ENCODE results near the gene STK16. TPM values are rescaled to one million over a fixed set of nuclear protein-coding genes. Genes with fewer than 3 reads are reported as not detected.
"Not testable (repeated sequence)": the region's sequence is repeated elsewhere in the genome, so short reads cannot be mapped to it uniquely, and the experiment has no call there.

Gene STK16
- total RNA-seq, 8 experiments from 2014 or later: 14.6 to 36.9 (median 23.7) TPM

DNA sequence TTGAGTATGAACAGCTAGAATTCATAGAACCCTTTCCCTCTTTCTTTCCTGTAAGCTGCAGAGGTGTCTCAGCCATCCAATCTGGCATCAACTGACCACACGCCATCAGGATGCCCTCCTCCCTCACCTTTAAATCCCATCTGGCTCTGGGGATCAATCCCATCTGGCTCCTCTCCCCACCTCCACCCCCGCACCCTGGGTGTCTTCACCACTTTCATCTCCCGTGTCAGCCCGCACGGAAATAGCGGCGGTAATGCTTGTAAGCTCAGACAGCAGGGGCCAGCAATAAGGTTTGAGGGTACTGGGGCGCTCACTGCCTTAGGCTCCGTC lies 7.3 kb downstream of the STK16 start:
- H3K4me3 ChIP-seq: peak overlapping the region in 4 of 5 donors; percentile 10 to 51 (median 34)
- WGBS, 10 experiments: 3 to 80% (median 13%) methylated on average over 1 to 7 of the region's 9 CpGs; no CpG with 5 or more reads in 7 of the 10 experiments
- no peak overlapping the region for H3K27ac ChIP-seq

DNA sequence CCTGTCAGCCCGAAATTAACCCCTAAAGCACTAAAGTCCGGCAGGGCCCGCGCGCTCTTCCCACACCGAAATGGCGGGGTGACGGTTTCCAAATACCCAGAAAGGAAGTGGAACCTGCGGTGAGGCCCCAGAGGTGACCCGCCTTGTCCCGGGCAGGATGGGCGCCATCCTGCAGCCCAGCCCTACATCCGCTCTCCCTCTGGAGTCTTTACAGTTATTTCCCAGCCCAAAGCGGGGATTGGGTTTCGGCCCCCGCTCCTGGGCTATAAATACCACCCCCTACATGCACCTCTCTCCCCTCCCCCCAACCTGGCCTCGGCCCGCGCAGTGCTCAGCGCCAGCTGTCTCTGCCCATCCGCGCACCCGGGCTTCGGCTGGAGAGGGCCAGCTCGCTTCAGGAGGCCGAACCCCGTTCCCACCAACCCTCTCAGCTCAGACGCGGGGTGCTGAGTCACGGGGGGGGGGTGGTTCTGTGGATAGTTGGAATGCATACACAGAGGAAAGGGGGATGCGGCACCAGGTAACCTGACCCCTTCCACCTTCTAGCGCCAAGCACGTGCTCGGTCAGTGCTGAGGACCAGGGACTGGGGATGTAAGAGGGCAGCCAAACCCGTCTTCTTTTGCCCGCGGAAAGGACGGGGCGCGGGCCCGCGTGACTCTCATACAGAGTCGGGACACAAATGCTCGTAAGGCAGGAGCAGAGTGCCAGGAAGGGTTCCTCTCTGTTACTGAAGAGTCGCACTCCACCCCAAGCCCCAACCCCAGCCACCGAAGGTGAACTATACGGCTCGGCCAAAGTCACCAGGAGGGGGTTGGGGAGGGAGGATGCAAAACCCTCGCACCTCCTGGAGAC lies 7.8 kb downstream of the STK16 start, which contains the start of gene TUBA4B:
Gene TUBA4B, plus strand, starts transcription at position 344 of the 853 bp plus-strand sequence. Its CDS starts 165 bp downstream, at position 509.
- 0 to 7% (median 3%) methylated on average over 1 to 7 of the region's 49 CpGs; no CpG with 5 or more reads in 6 of the 10 experiments for WGBS, 10 experiments
- in situ Hi-C loops (cut with MboI; ENCODE audit: low pct_unique_long_range_greater_than_20kb in 2 of 9, low sequenced_read_pairs in 9 of 9, unreplicated experiment in 9 of 9): no loop called here
- ATAC-seq (replicated peaks in 6 of 8): peak in 7 of 8 experiments; percentile 1 to 30 (median 13)
- Histone ChIP-seq H3K4me1 (replicated peaks in 1 of 2) (peaks cover 21 to 28% of the 10 kb centered on the region in 2 donors), H3K27ac (no peak within 1 kb of the TSS), H3K4me3 (peak within 1 kb of the TSS; percentile 23 to 51 (median 30))

More for the DNA sequence above, 7.3 kb downstream of the STK16 start:
- in situ Hi-C loops (cut with MboI; ENCODE audit: low pct_unique_long_range_greater_than_20kb in 2 of 9, low sequenced_read_pairs in 9 of 9, unreplicated experiment in 9 of 9): no loop called here
- peaks cover 21 to 28% of the 10 kb centered on the region in 2 donors for H3K4me1 ChIP-seq (replicated peaks in 1 of 2)
- ATAC-seq (replicated peaks in 6 of 8): no peak

DNA sequence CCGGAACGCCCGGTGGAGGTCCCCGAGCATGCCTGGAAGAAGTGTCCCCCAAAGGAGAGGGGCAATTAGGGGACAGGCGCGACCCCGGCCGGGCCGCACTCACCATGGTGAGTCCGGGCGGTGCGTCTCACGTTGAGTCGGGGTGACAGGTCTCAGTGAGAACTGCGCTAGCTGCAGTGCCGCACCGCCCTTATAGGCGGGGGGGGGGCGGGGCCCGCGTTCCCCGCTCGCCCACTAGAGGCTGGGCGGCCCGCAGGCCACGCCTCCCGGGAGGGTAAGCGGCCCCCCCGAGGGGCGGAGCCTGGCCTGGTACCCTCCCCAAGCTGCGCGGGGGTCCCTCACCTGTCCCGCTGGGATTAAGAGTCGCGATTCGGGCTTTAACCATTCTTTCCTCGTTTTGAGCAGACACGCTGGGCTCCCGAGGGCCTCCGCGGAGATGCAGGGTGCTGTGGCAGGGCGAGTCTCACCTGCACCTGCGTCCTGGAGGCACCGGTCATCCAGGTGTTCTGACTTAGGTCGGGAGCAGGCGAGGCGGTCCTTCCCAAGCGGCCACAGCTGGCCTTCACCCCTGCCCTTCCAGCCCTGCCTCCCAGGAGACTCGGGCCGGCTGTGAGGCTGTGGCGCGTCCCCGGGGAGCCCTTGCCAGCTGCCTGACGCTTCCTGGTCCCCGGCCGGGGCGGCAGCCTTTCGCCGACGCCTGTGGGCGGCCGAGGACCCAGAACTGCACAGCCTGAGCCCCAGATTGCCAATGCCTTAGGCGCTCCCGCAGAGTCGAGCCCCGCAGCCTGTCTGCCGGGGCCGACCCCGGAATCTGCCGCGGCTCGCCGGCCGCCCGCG lies 8.7 kb downstream of the STK16 start, which contains the start of gene TUBA4A:
Gene TUBA4A, minus strand, starts transcription at position 166 of the 837 bp plus-strand sequence. Its CDS starts 60 bp downstream, at position 106.
- peak; percentile 37 to 84 (median 64) for ATAC-seq (replicated peaks in 6 of 8)
- H3K27ac ChIP-seq: no peak within 1 kb of the TSS
- WGBS, 10 experiments: 0% methylated on average over 3 to 6 of the region's 76 CpGs; no CpG with 5 or more reads in 7 of the 10 experiments
- H3K4me1 ChIP-seq (replicated peaks in 1 of 2): peaks cover 17 to 25% of the 10 kb centered on the region in 2 donors
- in situ Hi-C loops (cut with MboI; ENCODE audit: low pct_unique_long_range_greater_than_20kb in 2 of 9, low sequenced_read_pairs in 9 of 9, unreplicated experiment in 9 of 9): no loop called here
- H3K4me3 ChIP-seq: peak within 1 kb of the TSS; percentile 23 to 51 (median 30)

DNA sequence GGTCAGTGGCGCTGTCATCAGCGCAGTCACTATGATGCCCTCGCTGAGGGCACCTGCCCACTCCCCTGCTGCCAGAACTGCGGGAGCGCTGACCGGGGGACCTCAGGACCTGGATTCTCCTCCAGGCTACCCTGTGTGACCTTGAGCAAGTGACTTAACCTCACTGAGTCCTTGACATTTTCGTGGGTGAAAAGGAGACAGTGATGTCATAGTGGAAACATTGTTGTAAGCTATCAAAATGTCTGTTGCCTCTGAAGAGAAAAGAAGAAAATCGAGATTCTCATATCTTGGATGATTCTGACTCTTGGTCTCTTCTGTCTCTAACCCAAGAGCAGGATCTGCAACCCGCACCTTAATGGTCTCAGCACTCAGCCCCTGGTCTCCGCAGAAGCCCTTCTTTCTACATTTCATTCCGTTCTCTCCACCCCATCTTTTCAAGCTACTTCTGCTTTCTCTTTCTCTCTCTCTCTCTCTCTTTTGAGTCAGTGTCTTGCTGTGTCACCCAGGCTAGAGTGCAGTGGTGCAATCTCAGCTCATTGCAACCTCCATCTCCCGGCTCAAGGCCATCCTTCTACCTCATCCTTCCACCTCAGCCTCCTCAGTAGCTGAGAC lies 9.4 kb downstream of the STK16 start:
- Histone ChIP-seq H3K4me3 (peak overlapping the region; percentile 23 to 51 (median 30)), H3K4me1 (replicated peaks in 1 of 2) (peaks cover 13 to 18% of the 10 kb centered on the region in 2 donors), H3K27ac (no peak overlapping the region)
- WGBS, 10 experiments: 23 to 71% (median 42%) methylated on average over 1 to 9 of the region's 12 CpGs
- in situ Hi-C loops (cut with MboI; ENCODE audit: low pct_unique_long_range_greater_than_20kb in 2 of 9, low sequenced_read_pairs in 9 of 9, unreplicated experiment in 9 of 9): no loop called here
- no peak for ATAC-seq (replicated peaks in 6 of 8)

DNA sequence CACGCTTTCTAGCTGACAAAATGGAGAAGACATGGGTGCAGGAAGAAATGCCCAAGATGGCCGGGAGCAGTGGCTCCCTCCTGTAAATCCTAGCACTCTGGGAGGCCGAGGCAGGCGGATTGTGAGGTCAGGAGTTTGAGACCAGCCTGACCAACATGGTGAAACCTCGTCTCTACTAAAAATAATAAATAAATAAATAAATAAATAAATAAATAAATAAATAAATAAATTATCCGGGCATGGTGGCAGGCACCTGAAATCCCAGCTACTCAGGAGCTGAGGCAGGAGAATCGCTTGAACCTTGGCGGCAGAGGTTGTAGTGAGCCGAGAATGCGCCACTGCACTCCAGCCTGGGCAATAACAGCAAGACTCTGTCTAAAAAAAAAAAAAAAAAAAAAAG lies 13.7 kb downstream of the STK16 start:
- H3K4me3 ChIP-seq; in situ Hi-C loops (cut with MboI; ENCODE audit: low pct_unique_long_range_greater_than_20kb in 2 of 9, low sequenced_read_pairs in 9 of 9, unreplicated experiment in 9 of 9); H3K4me1 ChIP-seq (replicated peaks in 1 of 2); ATAC-seq (replicated peaks in 6 of 8); H3K27ac ChIP-seq: not testable (repeated sequence)
- WGBS, 10 experiments: 50 to 100% (median 68%) methylated on average over 1 to 9 of the region's 10 CpGs; no CpG with 5 or more reads in 1 of the 10 experiments

DNA sequence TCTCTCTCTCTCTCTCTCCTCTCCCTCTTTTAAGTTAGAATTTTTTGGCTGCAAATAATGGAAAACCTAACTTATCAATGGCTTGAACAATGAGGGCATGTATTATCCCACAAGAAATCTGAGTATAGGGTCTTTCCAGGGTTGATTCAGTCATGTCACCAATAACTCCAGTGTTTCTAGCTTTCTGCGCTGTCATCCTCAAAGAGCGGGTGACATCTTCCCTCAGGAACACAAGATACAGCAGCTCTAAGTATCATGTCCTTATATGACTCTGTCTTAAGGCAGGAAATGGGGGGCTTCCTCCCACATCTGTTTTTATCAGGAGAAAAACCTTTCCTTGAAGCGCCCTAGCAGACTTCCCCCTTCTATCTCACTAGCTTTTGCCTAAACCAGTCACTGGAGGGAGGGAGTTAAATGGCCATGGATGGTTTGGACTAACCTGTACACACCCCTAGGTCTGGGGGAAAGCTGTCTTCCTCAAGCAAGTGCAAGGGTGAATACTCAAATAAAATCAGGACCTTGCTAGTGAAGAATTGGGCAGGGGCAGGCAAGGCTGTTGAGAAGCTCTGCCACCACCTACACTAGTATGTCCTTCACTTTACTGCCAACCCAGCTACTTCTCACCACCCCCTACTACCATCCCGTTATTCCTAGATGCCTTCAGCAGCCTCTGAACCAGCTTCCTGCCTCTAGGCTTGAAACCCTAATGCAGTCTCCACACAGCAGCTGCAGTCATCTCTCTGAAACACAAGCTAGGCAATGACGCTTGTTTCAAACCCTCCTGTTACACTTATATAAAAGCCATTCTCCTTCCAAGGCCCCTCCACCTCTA lies 16.0 kb downstream of the STK16 start:
- in situ Hi-C loops (cut with MboI; ENCODE audit: low pct_unique_long_range_greater_than_20kb in 2 of 9, low sequenced_read_pairs in 9 of 9, unreplicated experiment in 9 of 9): no loop called here
- no peak overlapping the region for H3K27ac ChIP-seq
- ATAC-seq (replicated peaks in 6 of 8): peak in 1 of 8 experiments; percentile 31
- no peak overlapping the region for H3K4me3 ChIP-seq
- no peaks in the 10 kb centered on the region for H3K4me1 ChIP-seq (replicated peaks in 1 of 2)
- WGBS, 10 experiments: 50 to 100% (median 74%) methylated on average over 1 to 5 of the region's 5 CpGs; no CpG with 5 or more reads in 1 of the 10 experiments

DNA sequence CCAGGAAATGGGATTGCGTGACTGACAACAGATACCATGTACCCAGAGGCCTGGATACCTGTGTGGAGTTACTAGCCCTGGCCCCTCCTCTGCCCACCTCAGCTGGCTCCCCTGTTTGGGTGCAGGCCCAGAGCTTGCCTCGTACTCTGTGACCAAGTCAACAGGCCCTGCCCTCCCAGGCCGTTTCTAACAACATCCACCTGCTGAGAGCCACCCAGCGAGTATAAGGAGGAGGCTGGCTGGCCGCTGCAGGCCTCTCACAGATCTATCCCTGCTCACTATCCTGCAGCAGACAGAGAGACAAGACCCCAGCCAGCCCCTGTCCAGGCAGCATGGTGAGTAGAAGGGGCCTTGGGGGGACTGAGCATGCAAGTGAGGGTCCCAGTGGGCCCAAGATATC lies 21.0 kb downstream of the STK16 start:
- ATAC-seq (replicated peaks in 6 of 8): no peak
- Histone ChIP-seq H3K4me3 (no peak overlapping the region), H3K4me1 (replicated peaks in 1 of 2) (no peaks in the 10 kb centered on the region), H3K27ac (no peak overlapping the region)
- in situ Hi-C loops (cut with MboI; ENCODE audit: low pct_unique_long_range_greater_than_20kb in 2 of 9, low sequenced_read_pairs in 9 of 9, unreplicated experiment in 9 of 9): no loop called here
- 8 to 83% (median 60%) methylated on average over 1 to 2 of the region's 5 CpGs; no CpG with 5 or more reads in 5 of the 10 experiments for WGBS, 10 experiments

DNA sequence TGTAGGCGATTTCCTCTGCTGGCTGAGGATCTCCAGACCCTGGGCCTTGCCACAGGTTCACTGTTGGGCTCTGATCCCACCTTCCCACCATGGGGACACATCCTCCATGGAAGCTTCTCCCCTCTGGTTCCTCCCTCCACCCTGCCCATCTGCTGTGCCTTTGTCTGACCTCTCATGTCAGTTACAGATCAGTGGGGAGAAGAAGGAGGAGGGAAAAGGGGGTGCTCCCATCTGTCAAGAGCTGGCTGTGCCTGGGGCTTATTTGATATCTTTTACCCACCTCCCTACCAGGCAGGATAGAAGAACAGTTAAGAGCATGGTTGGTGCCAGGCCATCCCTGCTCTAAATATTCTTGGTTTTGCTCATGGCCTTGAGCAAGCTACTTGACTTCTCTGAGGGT lies 21.6 kb downstream of the STK16 start:
- in situ Hi-C loops (cut with MboI; ENCODE audit: low pct_unique_long_range_greater_than_20kb in 2 of 9, low sequenced_read_pairs in 9 of 9, unreplicated experiment in 9 of 9): no loop called here
- H3K27ac ChIP-seq: no peak overlapping the region
- 17 to 43% methylated on average over 1 of the region's 1 CpG; no CpG with 5 or more reads in 8 of the 10 experiments for WGBS, 10 experiments

DNA sequence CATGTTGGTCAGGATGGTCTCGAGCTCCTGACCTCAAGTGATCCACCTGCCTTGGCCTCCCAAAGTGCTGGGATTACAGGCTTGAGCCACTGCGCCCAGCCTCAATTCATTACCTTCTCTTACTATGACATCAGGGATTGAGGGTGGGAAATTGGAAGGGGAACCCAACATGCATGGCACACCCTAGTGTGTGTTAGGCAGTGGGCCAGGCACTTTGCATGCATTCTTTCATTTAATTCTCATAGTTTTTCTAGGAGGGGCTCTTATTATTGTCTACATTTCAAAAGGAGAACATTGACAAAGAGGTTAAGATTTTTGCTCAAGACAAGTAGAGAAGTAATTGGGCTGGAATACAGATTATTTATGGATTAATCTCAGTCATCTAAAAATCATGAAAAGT lies 23.0 kb downstream of the STK16 start:
- Histone ChIP-seq H3K4me3 (no peak overlapping the region), H3K4me1 (replicated peaks in 1 of 2) (no peaks in the 10 kb centered on the region), H3K27ac (no peak overlapping the region)
- ATAC-seq (replicated peaks in 6 of 8): peak in 2 of 8 experiments; percentile 89 to 90
- in situ Hi-C loops (cut with MboI; ENCODE audit: low pct_unique_long_range_greater_than_20kb in 2 of 9, low sequenced_read_pairs in 9 of 9, unreplicated experiment in 9 of 9): no loop called here
- WGBS, 10 experiments: 17 to 80% (median 46%) methylated on average over 1 to 2 of the region's 2 CpGs; no CpG with 5 or more reads in 6 of the 10 experiments

More for the DNA sequence above, 21.6 kb downstream of the STK16 start:
- ATAC-seq (replicated peaks in 6 of 8): no peak
- no peak overlapping the region for H3K4me3 ChIP-seq
- H3K4me1 ChIP-seq (replicated peaks in 1 of 2): no peaks in the 10 kb centered on the region

DNA sequence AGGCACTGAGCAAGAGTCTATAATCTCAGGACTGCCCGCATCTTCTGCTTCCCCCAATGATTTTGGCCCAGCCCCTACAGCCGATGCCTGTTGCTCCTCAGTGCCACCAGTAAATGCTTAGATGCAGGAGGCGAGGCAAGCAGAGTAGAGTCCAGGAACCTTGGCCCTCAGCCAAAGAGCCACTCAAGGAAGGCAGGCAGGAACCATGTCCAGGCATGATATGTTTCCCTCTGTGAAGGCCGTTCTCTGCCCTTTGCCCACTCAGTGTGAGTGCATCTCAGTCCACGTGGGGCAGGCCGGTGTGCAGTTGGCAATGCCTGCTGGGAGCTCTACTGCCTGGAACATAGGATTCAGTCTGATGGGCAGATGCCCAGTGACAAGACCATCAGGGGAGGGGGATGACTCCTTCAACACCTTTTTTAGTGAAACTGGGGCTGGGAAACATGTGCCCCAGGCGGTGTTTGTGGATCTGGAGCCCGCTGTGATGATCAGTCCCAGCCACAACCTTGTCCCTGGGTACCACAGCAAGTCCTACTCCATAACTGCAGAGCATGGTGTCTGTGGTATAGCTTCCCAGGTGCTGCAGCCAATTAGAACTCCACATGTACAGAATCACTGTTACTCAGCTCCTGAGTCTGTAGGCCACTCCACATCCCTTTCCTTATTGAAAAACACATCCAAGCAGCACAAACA lies 24.2 kb downstream of the STK16 start:
- Histone ChIP-seq H3K4me1 (replicated peaks in 1 of 2) (peaks cover 0 to 4% of the 10 kb centered on the region in 2 donors), H3K4me3 (no peak overlapping the region), H3K27ac (no peak overlapping the region)
- WGBS, 10 experiments: 20 to 100% (median 63%) methylated on average over 1 to 7 of the region's 8 CpGs
- in situ Hi-C loops (cut with MboI; ENCODE audit: low pct_unique_long_range_greater_than_20kb in 2 of 9, low sequenced_read_pairs in 9 of 9, unreplicated experiment in 9 of 9): no loop called here
- peak in 3 of 8 experiments; percentile 39 to 60 (median 55) for ATAC-seq (replicated peaks in 6 of 8)

DNA sequence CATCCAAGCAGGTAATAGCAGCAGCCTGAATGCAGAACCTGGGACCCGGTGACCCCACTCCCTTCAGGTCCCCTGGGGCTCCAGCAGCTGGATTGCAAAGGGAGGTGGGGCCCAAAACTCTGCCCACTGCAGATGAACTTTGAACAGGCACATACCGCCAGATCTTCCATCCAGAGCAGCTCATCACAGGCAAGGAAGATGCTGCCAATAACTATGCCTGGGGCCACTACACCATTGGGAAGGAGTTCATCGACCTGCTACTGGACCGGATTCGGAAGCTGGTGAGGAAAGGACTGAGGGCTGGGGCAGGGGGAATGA lies 24.7 kb downstream of the STK16 start:
- ATAC-seq (replicated peaks in 6 of 8): no peak
- in situ Hi-C loops (cut with MboI; ENCODE audit: low pct_unique_long_range_greater_than_20kb in 2 of 9, low sequenced_read_pairs in 9 of 9, unreplicated experiment in 9 of 9): no loop called here
- Histone ChIP-seq H3K4me3 (no peak overlapping the region), H3K27ac (no peak overlapping the region), H3K4me1 (replicated peaks in 1 of 2) (peaks cover 0 to 4% of the 10 kb centered on the region in 2 donors)
- 40 to 100% (median 50%) methylated on average over 1 of the region's 5 CpGs; no CpG with 5 or more reads in 7 of the 10 experiments for WGBS, 10 experiments

Data from motor neuron (in vitro differentiated cells).